Stimulated activated CD4-positive, alpha-beta T cell treated with anti-CD3 and anti-CD28 coated beads, Interleukin-1b, Interleukin-23, amount 100 ng/mL, for 4 hours (primary cell): ENCODE results near the gene AGPAT3.
A peak's percentile ranks its signal among the peaks of the same experiment; 100 is the strongest.

ENCODE experiments used
- DNase-seq, 2 donors: peaks; one replicate each; pipeline ENCODE4 v3.0.0-alpha.2; 2020; ENCODE audit warnings: low read depth in 2 of 2

Gene AGPAT3

DNA sequence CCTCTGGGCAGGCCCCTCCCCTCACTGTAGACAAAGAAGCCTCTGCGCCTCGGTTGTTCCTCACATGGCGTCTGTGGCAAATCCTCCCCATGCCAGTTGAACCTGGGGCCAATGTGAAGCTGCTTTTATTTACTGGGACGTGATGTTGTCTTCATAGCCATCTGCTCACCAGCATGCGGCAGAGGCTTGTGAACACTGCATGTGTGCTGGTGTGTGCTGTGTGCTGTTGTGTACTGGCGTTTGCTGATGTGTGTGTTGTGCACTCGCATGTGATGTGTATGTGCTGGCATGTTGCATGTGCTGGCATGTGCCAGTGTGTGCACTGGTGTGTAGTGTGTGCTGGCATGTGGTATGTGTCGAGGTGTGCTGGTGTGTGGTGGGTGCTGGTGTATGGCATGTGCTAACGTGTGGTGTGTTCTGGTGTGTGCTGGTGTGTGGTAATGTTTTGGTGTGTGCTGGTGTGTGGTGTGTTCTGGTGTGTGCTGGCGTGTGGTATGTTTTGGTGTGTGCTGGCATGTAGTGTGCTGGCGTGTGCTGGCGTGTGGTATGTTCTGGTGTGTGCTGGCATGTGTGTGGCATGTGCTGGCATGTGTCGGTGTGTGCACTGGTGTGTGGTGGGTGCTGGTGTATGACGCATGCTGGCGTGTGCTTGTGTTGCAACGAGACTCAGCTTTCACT is 109.9 kb downstream of the AGPAT3 start:
- DNase-seq = no peak

DNA sequence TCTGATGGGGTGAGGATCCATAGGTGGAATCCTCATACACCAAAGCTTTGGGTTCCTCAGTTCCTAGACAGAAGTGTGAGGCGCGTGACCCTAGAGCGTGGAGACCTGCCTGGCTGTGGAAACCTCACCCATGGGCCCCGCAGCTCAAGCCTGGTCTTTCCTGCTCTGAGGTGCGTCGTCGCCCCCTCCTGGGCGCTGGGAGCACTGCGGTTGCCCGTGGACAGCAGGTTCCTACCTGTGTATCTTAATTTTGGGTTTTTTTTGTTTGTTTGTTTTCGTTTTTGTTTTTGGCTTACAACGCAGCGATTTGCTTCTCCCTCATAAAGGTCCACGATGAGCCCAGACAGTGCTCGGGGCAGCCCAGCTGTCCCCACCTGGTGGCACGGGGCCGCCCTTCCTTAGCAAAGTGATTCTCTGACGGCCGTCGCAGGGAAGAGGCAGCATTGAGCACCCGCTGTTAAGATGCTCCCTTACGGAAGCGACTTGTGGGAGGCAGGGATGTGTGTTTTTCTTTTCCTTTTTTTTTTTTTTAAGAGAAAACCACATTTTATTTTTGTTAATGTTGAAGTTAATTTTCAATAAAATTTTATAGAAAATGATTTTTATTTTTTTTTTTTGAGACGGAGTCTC is 110.6 kb downstream of the AGPAT3 start:
- DNase-seq = peak; percentile 78 to 81

DNA sequence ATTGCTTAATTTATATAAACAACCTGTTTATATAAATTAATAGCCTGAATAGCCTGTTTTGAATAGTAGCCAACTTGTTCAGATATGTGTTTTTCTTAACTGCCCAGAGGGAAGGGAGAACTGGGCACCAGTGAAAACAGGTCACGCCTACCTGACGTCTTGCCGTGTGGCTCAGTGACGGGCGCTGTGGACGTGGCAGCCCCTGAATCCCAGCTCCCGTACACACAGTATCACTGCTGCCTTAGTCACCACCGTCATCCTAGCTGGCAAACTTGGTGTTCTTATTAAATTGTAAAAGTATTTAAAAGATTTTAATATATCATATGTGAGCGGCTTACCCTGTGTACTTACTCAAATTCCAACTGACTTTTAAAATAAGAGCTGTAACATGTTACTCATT is 111.6 kb downstream of the AGPAT3 start:
- no peak for DNase-seq

DNA sequence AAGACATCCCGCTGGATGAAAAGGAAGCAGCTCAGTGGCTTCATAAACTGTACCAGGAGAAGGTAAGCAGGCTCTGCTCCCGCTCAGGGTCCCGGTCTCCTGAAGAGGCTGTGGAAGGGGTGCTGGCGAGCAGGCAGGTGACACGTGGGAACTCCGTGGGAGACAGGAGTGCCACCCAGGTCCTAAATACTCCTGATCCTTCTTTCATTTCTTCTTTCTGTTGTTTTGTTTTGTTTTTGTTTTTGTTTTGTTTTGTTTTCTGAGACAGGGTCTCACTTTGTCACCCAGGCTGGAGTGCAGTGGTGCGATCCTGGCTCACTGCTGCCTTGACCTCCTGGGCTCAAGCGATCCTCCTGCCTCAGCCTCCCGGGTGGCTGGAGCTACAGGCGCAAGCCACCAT is 113.0 kb downstream of the AGPAT3 start:
- no peak for DNase-seq

DNA sequence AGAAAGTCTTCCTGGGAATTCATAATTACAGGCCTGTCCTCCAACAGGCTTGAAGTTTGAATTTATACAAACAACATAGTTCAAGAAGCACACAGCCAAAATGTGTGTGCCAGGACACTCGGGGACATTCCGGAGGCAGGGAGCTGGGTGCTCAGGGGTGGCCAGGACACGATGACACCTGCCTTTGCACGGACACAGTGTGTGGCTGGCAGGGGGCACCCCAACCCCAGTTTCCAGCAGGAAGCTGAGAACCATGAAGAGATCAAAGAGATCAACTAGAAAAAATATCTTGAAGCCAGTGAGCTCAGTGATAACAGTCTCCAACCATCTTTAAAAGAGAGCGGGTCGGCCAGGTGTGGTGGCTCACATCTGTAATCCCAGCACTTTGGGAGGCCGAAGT is 114.6 kb downstream of the AGPAT3 start:
- no peak for DNase-seq

DNA sequence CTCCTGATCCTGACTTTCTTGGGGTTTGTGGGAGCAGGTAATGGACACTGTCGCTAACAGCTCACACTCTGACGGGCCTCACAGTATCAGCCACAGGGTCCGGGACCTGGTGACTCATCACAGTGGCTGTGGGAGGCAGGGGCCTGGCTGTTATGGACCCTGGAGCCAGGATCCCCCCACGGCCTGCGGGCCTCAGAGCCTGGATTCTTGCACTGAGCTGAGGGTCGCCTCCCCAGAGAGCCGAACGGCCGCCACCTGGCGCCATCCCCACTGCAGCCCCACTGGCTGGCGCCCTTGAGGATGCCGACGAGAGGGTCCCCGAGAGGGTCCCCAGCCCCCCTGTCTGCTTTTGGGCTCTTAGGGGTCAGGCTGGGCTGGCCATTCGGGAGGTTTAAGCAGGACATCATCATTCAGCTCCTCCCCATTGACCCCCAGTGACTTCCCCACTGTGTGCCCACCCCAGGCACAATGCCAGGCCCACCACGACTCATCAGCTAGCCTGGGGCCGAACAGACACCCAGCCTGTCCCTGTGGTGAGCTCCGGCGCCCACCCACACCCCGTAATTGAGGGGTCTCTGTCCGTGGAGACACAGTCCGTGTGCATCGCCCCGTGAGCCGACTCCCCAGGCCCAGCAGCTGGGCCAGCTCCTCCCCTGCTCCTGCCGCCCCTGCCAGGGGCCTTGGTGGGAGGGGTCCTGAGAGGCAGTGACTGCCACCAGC is 116.3 kb downstream of the AGPAT3 start:
- no peak for DNase-seq

DNA sequence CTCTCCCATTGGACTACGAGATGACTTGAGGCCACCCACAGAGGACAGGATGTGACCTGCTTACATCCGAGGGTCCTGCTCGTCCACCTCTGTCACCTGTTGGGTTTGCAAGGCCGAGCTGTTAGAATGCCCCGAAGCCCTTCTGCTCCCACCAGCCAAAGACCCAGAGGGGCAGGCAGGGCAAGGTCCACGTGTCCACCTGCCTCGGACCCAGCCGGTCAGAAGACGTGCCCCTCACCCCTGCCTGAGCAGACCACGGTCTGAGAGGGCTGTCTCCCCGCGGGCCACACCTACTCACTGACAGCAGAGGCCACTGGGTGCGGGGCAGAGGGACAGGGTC is 116.8 kb downstream of the AGPAT3 start:
- DNase-seq = no peak

DNA sequence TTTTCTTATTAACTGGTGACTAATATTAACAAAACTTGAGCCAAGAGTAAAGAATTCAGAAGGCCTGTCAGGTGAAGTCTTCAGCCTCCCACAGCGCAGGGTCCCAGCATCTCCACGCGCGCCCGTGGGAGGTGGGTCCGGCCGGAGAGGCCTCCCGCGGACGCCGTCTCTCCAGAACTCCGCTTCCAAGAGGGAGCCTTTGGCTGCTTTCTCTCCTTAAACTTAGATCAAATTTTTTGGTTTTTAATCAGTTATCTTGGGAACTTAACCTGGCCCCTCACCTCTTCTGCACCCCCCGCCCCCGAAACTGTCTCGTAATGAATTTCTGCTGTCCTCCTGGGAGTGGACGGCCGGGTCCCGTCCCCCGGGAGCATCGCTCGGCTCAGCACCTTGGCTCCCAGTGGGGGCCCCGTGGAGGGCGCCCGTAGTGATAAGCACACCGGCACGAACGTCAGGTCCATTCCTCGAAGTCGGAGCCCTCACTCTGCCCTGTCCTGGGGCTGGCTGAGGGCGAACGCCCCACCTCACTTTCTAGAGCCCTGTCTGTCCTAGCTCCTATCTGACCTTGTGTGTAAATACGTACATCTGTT is 117.6 kb downstream of the AGPAT3 start:
- no peak for DNase-seq

DNA sequence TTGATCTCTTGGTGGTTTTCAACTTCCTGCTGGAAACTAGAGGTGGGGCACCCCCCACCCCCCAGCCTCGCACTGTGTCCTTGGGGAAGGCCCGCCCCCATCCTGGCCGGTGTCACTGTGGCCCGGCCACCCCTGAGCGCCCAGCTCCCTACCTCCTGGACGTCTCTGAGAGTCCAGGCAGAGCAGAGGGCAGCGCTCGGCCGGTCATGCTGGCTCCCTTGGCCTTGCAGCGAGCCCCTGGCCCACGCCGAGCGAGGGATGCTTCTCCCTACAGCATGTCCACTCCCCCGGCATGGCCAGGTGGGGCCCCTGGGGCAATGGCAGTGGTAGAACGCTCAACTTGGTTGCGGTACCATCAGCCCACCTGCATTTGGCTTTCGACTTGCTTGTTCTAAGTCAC is 118.4 kb downstream of the AGPAT3 start:
- DNase-seq = no peak

DNA sequence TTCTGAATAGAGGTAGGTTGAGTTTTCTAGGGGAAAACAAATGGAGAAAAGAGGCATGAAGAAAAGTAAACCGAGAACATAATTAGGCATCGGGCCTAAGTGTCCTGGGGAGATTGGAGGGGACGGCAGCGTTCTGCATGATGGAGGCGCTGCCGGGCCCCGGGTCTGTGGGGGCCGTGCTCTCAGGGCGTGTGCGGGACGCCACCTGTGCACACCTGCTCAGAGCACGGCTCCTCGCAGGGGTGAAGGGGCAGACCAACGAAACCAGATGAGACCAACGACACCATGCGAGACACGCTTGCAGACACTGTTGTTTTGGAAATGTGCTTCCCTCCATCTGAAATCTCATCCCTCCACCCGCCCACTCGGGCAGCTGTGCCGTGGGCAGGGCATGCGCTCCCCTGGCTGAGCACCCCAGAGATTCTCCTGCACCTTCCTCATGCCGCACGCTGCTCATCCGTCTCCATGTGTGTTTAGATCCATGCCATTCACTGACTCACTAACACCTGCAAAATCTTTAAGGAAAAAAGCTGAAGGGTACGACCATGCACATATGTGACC is 118.9 kb downstream of the AGPAT3 start:
- no peak for DNase-seq

DNA sequence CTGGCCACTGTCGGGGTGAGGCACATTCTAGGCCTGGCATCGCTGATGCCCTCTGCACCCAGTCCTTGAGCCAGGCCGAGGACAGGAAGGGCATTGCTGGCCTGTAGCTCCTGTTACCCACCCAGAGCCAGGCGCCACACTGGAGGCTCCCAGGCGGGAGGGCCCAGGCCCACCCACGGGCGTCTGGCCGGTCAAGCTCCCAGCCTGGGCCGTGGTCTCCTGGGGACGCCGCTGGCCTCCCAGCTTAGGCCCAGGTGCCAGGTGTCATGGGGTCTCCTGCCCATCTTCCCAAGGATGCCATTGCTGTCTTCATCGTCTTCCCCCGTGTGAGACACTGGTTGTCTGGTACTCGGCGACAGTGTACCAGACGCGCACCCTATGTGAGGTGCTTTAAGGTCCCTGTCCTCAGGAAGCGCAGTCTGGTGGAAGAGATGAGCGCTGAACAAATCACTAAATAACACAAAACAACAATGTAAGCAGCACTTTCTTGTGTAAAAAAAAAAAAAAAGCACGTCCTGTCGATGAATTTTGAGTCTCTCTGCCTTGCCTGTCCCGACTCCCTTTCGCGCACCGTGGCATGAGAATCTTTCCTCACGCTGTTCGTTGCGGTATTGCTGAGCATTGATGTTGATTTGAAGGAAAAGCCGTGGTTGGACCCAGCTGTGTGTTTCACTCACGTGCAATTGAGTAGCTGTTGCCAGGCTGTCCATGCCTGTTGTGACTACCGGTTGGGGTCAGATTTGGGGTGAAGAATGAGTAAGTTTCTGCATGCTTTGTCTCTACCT is 120.1 kb downstream of the AGPAT3 start:
- DNase-seq = no peak

DNA sequence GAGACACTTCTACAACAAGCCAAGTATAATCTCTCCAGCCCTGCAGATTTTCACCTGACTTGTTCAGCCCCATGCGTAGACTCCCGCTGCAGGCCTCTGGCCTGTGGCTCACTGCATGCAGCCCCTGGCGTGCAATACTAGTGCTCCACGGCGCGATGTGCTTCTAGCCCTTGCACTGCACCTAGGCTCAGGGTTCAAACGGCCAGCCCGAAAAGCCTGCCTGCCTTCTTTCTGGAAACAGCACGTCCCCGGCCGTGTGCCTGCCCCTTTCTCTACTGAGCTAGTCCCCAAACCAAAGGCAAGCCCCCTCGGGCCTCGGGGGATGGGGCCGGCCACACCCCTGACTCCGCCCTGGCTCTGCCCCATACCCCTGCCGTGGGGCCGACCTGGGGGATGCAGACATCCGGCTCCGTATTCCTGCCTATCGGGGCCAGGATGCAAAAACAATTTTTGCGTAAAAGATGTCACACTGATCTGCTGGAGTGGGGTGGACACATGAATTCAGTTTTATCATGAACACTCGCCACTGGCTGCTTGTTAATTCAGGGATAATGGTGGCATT is 120.7 kb downstream of the AGPAT3 start:
- no peak for DNase-seq

DNA sequence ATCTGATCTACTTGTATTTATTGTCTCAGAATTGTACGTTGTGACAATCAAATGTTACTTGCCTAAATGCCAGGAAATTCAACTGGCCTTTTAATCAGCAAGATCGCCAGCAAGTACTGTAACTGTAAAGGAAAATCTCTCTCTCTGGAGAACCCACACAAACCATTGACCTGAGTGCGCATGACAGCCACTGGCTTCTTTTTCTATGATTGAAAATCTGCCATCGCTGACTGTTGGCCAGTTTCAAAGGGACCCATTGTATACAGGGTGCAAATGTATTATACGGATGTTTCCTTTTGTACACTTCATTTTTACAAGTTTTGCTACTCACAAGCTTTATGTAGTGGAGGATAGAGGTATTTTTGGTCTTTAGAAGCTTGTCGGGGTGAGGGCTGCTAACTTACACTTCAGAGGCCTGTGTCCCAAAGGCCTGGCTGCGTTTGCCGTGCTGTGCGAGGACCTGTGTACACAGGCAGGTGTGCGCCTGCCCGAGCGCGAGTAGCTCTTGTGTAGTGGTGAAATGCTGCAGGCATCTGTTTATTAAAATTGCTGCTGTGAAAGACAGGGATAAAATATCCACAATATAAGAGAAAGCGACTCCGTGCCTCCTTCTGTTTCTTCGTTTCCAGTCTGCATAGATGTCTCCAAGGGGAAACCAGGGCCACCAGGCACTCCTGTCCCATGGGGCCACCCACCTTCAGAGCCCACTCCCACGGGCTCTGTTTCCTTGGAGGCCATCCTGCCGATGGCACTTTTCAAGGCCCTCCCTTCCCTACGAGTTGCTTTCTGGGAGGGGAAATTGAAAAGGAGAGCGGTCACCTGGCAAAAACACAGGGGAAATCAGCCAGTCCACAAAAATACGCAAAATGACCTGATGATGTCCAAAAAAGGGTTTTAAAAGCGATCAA is 121.8 kb downstream of the AGPAT3 start:
- no peak for DNase-seq

DNA sequence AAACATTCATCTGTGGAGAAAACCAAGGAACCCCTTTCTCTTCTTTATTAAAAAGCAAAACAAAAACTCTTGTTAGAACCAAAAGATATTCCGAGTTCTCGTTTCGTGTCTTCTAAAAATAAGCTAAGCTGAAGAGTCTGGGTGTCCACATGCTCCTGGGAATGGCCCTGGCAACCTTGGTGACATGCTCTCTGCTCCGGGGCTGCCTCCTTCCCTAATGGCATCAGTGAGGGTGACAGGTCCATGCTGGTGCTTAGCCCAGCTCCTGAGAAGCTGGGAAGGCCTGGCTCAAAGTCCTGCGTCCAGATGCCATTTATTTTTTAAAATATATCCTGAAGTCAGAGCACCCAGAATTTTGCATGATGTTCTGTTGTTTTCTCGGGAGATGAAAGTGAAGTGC is 122.5 kb downstream of the AGPAT3 start:
- no peak for DNase-seq

DNA sequence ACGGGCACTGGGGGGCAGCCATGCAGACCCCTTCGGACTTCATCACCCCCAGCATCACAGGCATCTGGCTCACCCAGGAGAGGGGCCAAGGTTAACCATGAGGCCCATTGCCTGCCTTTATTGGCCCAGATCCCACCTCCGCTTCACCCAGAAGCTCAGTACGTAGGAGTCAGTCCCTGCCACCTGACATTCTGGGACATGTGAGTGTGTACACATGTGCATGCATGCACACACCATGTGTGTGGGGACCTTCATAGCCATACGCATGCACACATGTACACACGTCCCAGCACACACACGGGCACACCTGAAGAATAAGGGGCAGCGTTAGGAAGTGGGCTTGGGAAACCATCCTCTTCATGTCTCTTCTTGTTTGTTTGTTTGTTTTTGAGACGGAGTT is 123.0 kb downstream of the AGPAT3 start:
- DNase-seq = no peak

DNA sequence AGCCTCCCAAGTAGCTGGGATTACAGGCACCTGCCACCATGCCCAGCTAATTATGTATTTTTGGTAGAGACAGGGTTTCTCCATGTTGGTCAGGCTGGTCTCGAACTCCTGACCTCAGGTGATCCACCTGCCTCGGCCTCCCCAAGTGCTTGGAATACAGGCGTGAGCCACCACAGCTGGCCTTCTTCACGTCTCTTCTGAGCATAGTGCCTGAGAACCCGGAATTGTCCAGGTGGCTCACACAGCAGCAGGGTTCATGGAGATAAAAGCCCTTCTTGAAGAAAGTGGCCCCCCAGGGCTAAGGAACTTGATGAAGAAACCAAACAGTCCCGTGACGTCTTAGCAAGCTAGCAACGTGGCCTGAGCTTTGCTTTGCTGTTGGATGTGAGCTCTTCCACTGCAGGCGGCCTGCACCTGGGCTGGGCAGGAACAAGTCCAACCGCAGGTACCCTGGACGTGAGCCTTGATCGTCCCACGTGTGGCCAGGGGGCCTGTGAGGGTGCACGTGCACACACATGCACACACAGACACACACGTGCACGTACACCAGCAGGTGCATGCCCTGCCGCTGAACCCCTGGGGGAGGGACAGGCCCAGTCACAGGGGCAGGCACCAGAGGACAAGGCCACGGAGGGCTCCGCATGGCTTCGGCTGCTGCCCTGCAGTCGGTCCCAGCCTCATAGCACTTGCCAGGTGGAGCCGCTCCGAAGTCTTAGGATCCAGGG is 123.6 kb downstream of the AGPAT3 start:
- DNase-seq = no peak

DNA sequence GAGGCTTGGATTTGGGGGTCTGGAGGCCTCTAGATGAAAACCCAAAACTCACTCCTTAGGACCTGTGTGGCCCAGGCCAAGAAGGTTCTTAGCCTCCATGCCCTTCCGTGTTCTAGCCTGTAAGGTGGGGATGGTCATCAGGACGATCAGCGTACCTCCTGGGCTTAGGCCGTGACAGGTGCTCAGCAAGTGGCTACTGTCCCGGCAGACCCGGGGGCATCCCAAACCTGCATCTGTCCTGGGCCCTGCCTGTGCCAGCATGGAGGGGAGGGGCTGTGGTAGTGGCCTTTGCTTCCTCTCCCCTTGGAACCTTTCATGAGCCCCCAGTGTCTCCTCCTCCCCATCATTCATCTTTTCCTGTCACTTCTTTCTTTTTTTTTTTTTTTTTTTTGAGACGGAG is 124.4 kb downstream of the AGPAT3 start:
- no peak for DNase-seq

DNA sequence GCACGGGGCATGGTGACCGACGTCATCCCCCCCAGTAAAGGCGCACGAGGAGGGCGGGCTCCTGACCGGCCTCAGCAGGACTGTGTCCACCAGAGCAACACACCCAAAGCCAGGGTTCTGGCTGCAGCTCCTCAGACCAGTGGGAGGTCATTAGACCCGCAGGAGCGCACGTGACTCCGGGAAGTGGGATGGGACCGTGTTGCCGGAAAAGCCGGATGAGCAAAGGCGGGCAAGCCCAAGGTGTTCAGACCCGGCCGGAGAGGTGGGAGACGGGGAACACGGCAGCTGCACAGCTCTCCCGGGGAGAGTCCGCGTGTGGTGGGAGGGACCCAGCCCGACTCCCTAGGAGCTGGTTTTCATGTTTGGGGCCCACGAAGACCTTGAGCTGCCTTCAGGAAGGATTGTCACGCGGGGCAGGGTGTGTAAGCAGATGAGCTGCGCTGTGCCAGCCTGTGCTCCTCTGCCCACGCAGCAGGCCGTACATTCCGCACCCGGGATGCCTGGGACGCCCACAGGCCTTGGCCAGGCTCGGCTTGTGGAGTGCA is 126.5 kb downstream of the AGPAT3 start:
- DNase-seq = no peak

DNA sequence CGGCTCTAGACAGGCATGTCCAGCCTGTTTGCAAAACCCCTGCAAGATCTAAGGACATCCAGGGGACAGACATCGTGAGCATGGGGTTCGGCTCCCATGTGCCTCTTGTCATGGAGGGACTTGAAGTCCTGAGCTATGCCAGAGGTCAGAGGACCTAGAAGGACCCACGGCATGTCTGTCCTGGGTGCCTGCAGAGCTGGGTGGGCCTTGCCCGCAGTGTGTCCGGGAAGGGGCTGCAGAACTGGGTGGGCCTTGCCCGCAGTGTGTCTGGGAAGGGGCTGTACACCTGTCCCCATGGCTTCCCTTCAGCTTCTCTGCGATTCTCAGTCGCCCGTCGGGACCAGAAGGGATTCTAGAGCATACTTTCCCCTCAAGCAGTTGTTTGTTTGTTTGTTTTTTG is 127.1 kb downstream of the AGPAT3 start:
- no peak for DNase-seq
